ENCODE measurements around the gene SPINT2.
"Not testable (repeated sequence)": the region's sequence is repeated elsewhere in the genome, so short reads cannot be mapped to it uniquely, and the experiment has no call there.

The SPINT2 gene

GRCh38 chr19:38264486-38265212 lies at the start of gene SPINT2:
TSS of gene SPINT2 (plus strand) at chr19:38264573. CDS start at chr19:38264893, 320 bp downstream.
- DNase-seq (ENCODE audit: low read depth in 1 of 2, low spot score in 1 of 2): peak in 1 of 2 donors; percentile 22

DNA sequence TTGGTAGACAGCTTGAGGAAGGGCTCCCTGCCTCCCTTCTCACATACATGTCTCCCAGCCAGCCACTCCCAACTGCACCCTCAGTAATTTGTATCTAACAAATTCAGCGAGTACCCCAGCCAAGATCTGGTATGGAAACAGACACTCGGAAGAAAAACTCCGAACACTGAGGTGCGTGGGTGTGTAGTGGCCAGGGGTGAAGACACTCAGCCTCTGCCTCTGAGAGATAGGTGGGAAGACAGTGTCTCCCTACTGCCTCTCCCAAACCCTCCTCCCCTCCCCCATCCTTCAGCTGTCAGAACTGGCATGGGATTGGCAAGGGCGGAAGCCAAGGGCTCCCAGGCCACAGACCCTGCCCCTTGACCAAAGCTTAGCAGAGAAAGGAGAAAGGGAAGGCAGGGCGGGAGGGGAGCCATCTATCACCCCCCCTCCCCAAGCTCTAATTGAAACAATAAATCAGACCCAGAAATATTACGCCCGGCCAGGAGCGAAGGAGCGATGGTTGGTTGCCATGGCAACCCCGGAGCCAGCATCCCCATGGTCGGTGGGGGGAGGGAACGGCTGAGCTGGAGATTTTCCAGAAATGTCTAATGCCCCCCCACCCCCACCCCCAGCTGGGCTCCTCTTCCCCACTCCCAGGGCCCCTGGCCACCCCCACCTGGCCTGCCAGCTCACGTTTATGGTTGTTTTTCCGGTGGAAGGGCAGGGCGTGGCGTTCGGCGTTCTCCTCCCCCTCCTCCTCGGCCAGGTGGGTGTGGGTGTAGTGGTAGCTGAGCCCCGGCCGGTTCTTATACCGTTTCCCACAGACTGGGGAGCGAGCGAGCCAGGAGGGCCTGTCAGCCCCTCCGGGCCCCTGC lies 47.4 kb upstream of the SPINT2 start:
- DNase-seq (ENCODE audit: low read depth in 1 of 2, low spot score in 1 of 2): no peak

- no peak for DNase-seq (ENCODE audit: low read depth in 1 of 2, low spot score in 1 of 2)
Measured at GRCh38 chr19:38218204-38218603, 46.2 kb upstream of the SPINT2 start.

DNA sequence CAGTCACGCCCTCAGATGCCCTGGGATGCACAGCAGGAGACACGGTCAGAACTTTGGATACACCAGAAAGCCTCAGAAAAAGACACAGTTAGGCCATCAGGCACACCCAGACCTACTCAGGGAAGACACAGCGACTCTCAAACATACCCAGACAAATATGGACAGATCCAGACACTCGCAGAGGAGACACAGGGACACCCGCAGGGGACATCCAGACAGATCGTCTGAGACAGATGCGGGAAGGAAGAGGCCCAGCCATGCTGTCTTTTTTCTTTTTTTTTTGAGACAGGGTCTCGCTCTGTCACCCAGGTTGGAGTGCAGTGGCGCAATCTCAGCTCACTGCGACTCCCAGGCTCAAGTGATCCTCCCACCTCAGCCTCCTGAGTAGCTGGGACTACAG lies 45.2 kb upstream of the SPINT2 start:
- DNase-seq (ENCODE audit: low read depth in 1 of 2, low spot score in 1 of 2): no peak

- DNase-seq (ENCODE audit: low read depth in 1 of 2, low spot score in 1 of 2): no peak
Measured at GRCh38 chr19:38221421-38221820, 43.0 kb upstream of the SPINT2 start.

DNA sequence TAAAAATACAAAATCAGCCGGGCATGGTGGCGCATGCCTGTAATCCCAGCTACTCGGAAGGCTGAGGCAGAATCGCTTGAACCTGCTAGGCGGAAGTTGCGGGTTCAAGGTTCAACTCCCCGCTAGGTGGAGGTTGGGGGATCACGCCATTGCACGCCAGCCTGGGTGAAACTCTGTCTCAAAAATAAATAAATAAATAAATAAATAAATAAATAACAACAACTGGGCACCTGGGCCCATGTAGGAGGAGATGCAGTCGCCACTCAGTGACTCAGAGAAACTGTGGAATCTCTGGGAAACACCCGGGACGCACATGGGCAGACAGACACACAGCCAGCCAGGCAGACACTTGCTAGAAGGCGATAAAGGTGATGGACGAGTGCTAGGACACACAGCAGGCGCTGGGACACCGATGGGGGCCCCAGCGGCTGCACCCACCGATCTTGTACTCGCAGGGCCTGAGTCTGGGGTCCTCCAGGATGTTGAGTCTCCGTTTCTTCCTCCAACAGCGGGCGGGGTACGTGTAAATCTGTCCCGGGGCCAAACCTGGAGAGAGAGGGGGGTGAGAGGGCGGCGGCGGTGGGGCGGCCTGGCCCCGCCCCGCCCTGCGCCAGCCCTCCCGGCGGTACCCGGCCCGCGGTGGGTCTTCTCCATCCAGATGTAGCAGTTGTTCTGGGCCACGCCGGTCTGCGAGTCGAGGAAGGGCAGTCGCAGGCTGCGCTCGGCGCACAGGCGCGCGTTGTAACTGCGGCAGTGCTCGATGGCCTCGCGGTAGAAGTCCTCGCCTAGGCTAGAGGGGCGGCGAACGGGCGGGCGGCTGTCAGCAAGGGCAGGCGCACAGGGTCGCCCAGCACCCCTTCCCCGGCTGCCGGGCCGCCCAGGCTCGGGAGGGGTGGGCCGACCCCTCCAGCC lies 42.2 kb upstream of the SPINT2 start:
- no peak for DNase-seq (ENCODE audit: low read depth in 1 of 2, low spot score in 1 of 2)

DNA sequence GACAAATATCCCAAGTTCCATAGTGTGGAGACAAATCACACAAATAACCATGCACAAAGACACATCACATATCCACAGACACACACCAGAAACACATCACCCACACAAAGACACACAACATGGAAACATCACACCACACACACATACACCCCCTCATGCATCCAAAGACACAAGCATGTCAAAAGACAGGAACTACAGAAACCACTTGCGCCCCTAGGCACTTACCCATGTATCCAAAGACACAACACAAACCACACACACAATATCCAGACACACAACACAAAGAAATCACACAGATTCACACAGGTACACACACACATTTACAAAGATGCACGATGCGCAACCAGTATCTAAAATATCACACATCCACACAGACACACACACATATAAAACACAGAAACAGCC lies 41.3 kb upstream of the SPINT2 start:
- no peak for DNase-seq (ENCODE audit: low read depth in 1 of 2, low spot score in 1 of 2)

GRCh38 chr19:38223617-38224013 lies 40.8 kb upstream of the SPINT2 start:
- no peak for DNase-seq (ENCODE audit: low read depth in 1 of 2, low spot score in 1 of 2)

DNA sequence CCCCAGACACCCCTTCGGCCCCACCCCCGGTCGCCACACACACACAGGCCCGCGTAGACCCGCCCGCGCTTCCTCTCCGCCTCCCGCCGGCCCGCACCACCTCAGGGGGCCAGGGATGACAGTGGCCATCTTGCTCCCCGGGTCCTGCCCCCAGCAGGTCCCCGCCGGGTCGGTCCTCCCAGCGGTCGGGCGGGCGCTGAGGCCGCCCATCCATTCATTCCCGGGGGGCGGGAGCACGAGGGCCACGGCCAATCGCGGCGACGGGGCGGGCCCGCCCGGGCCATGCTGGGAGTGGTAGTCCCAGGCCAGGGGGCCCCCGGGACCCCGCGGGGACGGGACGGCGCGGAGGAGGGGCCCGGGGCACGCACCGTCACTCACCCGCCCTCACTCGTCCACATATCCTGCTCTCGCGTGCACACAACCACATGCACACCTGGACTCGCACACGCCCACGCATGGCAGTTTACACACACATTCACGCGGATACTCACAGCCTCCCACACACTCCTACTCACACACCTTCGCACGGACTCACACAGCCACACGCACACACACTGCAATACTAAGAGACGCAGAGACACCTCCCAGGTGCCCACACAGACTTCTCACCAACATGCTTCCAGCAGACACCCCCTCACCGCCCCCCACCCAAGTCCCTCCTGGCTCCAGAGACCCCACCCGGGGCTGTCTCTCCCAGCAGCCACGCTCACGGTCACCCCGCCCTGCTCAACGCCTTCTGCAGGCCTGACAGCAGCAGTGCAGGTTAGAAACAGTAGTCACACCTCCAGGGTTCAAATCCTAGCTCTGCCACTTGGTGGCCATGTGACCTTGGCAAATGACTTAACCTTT lies 40.1 kb upstream of the SPINT2 start, which contains the start of gene DPF1:
Gene DPF1 (minus strand): TSS at position 209 of the 849 bp plus-strand sequence. CDS start 80 bp downstream, at position 129.
- DNase-seq (ENCODE audit: low read depth in 1 of 2, low spot score in 1 of 2): peak in 1 of 2 donors; percentile 47

- not testable (repeated sequence) for DNase-seq (ENCODE audit: low read depth in 1 of 2, low spot score in 1 of 2)
Measured at GRCh38 chr19:38224863-38225218, 39.5 kb upstream of the SPINT2 start.

- no peak for DNase-seq (ENCODE audit: low read depth in 1 of 2, low spot score in 1 of 2)
Measured at GRCh38 chr19:38227287-38228004, 36.9 kb upstream of the SPINT2 start.

GRCh38 chr19:38228005-38228377 lies 36.4 kb upstream of the SPINT2 start:
- no peak for DNase-seq (ENCODE audit: low read depth in 1 of 2, low spot score in 1 of 2)

DNA sequence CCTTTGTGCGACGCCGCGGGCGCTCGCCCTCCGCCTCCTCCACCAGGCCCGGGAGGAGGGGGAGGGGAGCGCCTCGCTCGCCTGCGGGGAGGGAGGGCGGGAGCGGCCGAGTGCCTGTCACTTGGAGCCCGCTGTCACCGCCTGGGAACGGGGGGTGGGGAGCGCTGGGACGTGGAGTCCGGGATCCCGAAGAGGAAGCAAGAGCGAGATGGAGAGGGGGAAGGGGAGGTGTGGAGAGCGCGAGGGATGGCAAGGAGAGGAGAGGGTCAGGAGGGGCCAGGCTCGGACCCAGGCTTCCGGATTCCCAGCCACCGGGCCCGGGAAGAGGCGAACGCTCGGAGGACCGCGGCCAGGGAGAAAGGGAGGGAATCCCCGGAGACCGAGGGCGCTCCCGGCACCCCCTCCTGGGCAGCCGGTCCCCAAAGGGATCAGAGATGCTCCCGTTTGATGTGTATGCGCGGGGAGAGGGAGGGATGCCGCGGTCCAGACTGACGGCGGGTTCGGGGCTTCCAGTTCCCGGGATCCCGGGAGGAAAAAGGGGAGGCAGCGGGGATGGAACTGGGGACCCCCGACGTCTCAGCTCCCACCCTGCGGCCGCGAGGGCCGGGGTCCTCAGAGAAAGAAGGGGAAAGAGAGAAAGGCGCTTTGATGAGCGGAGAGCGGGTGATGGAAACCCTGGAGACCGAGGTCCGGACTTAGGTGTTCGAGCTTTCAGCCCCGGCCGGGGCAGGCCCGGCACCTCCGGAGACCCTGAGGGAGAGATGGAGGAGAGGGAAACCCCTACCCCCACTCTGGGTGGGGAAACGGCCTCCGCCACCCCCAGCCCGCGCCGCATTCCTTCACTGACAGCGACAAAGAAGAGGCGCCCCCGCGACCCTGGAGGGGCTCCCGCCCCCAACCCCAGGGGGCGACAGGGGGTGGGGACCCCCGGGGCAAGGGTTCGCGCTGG lies 35.6 kb upstream of the SPINT2 start:
- no peak for DNase-seq (ENCODE audit: low read depth in 1 of 2, low spot score in 1 of 2)

DNA sequence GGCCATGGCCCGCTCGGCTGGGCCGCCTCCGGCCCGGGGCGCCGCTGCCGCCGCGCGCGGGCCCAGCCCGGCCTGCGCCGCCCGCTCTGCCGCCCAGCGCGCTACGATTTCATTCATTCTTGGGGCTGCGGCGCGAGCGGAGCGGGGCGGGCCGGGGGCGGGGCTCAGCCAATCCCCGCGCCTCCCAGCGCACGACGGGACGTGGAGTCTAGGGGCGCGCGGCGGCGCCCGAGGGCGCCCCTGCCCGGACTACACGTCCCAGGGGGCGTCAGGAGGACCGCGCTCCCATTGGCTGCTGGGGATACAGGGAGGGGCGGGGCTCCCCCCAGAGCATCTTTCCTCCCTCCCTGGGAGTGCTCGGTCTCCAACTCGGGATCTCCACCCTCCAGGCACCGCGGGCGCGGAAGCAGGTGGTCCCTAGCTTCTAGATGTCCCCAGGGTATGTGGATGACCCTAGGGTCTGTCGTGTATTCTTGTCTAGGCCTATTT lies 34.7 kb upstream of the SPINT2 start:
- DNase-seq (ENCODE audit: low read depth in 1 of 2, low spot score in 1 of 2): peak; percentile 24 to 52

GRCh38 chr19:38230506-38231133 lies 33.8 kb upstream of the SPINT2 start:
- not testable (repeated sequence) for DNase-seq (ENCODE audit: low read depth in 1 of 2, low spot score in 1 of 2)

- no peak for DNase-seq (ENCODE audit: low read depth in 1 of 2, low spot score in 1 of 2)
Measured at GRCh38 chr19:38231918-38232317, 32.5 kb upstream of the SPINT2 start.

GRCh38 chr19:38233740-38234251 lies 30.6 kb upstream of the SPINT2 start:
- peak; percentile 51 to 66 for DNase-seq (ENCODE audit: low read depth in 1 of 2, low spot score in 1 of 2)

DNA sequence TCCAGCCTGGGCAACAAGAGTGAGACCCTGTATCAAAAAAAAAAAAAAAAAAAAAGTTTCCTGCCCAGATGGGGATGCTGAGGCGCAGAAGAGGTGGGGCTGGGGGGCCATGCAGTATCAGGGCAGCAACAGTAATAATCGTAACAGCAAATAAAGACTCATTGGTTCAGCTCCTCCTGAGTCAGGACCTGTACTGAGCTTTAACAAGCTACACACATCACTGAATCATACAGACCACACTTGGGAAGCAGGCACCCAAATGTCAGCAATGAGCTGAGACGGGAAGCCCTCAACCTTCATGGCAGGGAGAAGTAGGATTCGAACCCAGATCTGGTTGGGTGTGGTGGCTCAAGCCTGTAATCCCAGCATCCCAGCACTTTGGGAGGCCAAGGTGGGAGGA lies 29.8 kb upstream of the SPINT2 start:
- DNase-seq (ENCODE audit: low read depth in 1 of 2, low spot score in 1 of 2): no peak

Measured in stimulated activated CD4-positive, alpha-beta T cell treated with anti-CD3 and anti-CD28 coated beads, Interleukin-15, amount 100 ng/mL, for 1 hour (primary cell).